Peyer's patch (tissue), 4 donors: ENCODE data around the gene FMN1.

ENCODE experiments used
- CTCF ChIP-seq, 6 experiments: fragments of 450-650 bp in 4 of 6; fragments of 200-600 bp in 2 of 6; sonication (generic) in 1 of 6; IDR thresholded peaks; one replicate each; pipeline ENCODE4 v1.5.1; 2017 to 2019; ENCODE audit warnings: antibody characterized with exemption in 6 of 6, mild to moderate bottlenecking in 3 of 6, moderate library complexity in 1 of 6
- POLR2A ChIP-seq, 2 donors: fragments of 450-650 bp; IDR thresholded peaks; one replicate each; pipeline ENCODE4 v1.5.1; 2017; ENCODE audit warnings: antibody characterized with exemption in 2 of 2, mild to moderate bottlenecking in 2 of 2, moderate library complexity in 2 of 2

GRCh38 chr15:33206366-33206765 lies 11.9 kb upstream of the FMN1 start:
- TF ChIP-seq CTCF (IDR thresholded peaks at IDR 0.05) (no peak), POLR2A (IDR thresholded peaks at IDR 0.05) (no peak)
